Measurements from ENCODE around the gene NBPF26. TPM values are rescaled to one million over a fixed set of nuclear protein-coding genes. Genes with fewer than 3 reads are reported as not detected.

NBPF26 gene
- total and polyA plus RNA-seq, 9 of the 15 experiments (the other 6 are each of a cell fraction or from before 2014, with no cell fraction given): 0.13 to 6.6 (median 5.2) TPM

GRCh38 chr1:120850537-120851421, 127.0 kb downstream of the NBPF26 start (continued):
- TF ChIP-seq SOX6 (IDR thresholded peaks at IDR 0.05) (peak; percentile 95), YY1 (IDR thresholded peaks at IDR 0.05; ENCODE audit: borderline replicate concordance in 1 of 3, control insufficient read depth in 1 of 3, extremely low read depth in 1 of 3, insufficient read depth in 3 of 3, insufficient read length in 1 of 3, insufficient replicate concordance in 2 of 3, low read depth in 1 of 3, low read length in 2 of 3) (peak in 2 of 3 experiments; percentile 73 to 77), MXI1 (IDR thresholded peaks at IDR 0.05; ENCODE audit: low read depth, low read length) (0 out of 2 replicates have a peak, but pooled peaks have one; percentile 43), ETV5 (CRISPR knock-in tag; IDR thresholded peaks at IDR 0.05; ENCODE audit: low read depth) (peak; percentile 76), ZNF717 (CRISPR knock-in tag; IDR thresholded peaks at IDR 0.05) (peak; percentile 100), RFX1 (IDR thresholded peaks at IDR 0.05) (peak; percentile 62), AFF4 (CRISPR knock-in tag; IDR thresholded peaks at IDR 0.05) (peak; percentile 99), ZFP36 (IDR thresholded peaks at IDR 0.05; ENCODE audit: low read depth, low read length, partially characterized antibody) (peak; percentile 27), ZBTB34 (CRISPR knock-in tag; IDR thresholded peaks at IDR 0.05) (peak; percentile 83), HNRNPH1 (optimal IDR thresholded peaks at IDR 0.05; ENCODE audit: low read depth, low read length) (peak; percentile 62), EP400 (IDR thresholded peaks at IDR 0.05) (peak; percentile 58), GATAD2A (IDR thresholded peaks at IDR 0.05) (peak; percentile 87), RBM22 (IDR thresholded peaks at IDR 0.05; ENCODE audit: low read depth, low read length, poor library complexity, severe bottlenecking) (peak; percentile 70), HNRNPLL (IDR thresholded peaks at IDR 0.05; ENCODE audit: low read depth, low read length, poor library complexity, severe bottlenecking) (peak; percentile 62), HEY1 (CRISPR knock-in tag; IDR thresholded peaks at IDR 0.05; ENCODE audit: borderline replicate concordance) (peak; percentile 100), GABPB1 (CRISPR knock-in tag; IDR thresholded peaks at IDR 0.05) (peak; percentile 81), CREB1 (IDR thresholded peaks at IDR 0.05) (peak; percentile 62), CREB1 (CRISPR knock-in tag; IDR thresholded peaks at IDR 0.05) (peak; percentile 39; the same call in 1 of the 2 replicates), TBL1XR1 (IDR thresholded peaks at IDR 0.05; ENCODE audit: low read length in 2 of 2) (peak; percentile 59 to 88; a peak in 3 of 4 replicates), RCOR1 (IDR thresholded peaks at IDR 0.05; ENCODE audit: borderline replicate concordance in 1 of 2, low read depth in 2 of 2, low read length in 2 of 2) (peak; percentile 47 to 59; a peak in 3 of 4 replicates)
